ENCODE data around the gene TIMM13. TPM values are rescaled to one million over a fixed set of nuclear protein-coding genes. Genes with fewer than 3 reads are reported as not detected.
A peak's percentile ranks its signal among the peaks of the same experiment; 100 is the strongest.

The TIMM13 gene
- total and polyA plus RNA-seq, 2 of the 8 experiments (the other 6 are each of a cell fraction or from before 2014, with no cell fraction given): 270 to 275 TPM

DNA sequence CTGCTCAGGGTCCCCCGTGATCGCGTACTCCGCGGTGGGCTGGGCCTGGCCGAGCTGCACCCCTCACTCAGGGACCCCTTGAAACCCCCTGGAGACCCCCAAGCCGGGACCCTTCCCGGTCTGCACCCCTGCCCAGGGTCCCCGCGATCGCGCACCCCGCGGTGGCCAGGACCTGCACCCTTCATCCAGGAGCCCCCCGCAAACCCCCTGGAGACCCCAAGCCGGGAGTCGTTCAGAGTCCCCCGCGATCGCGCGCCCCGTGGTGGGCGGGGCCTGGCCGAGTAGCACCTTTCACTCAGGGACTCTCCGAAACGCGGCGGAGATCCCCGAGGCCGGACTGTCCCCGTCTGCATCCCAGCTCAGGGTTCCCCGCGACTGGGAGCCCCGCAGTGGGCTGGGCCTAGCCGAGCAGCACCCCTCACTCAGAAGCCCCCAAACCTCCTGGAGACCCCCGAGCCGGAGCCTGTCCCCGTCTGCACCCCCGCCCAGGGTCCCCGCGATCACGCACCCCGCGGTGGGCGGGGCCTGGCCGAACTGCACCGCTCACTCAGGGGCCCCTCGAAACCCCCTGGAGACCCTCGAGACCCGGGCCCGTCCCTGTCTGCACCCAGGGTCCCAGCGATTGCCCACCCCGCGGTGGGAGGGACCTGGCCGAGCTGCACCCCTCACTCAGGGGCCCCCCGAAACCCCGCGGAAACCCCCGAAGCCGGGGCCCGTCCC, 28.6 kb upstream of the TIMM13 start:
- no peak overlapping the region for H4K91ac ChIP-seq (replicated peaks; ENCODE audit: insufficient read length, low read length)
- H2BK120ac ChIP-seq (replicated peaks; ENCODE audit: low read depth, low read length): no peak overlapping the region
- peak overlapping the region; percentile 57 to 99 (median 74); a peak in 6 of 7 replicates for H3K9ac ChIP-seq (replicated peaks in 1 of 4; ENCODE audit: extremely low read depth in 1 of 4, low read depth in 3 of 4, low read length in 3 of 4)
- peaks cover 26 to 30% of the 10 kb centered on the region in 2 experiments for H4K20me1 ChIP-seq (replicated peaks in 1 of 2; ENCODE audit: control insufficient read depth in 1 of 2, insufficient read depth in 2 of 2, low read length in 2 of 2)
- peaks cover 9% of the 10 kb centered on the region for H3K79me1 ChIP-seq (ENCODE audit: low read depth, low read length)
- H4K5ac ChIP-seq (ENCODE audit: insufficient read length, low read depth, low read length): no peak overlapping the region
- no peak overlapping the region for H2AK5ac ChIP-seq (ENCODE audit: low read depth, low read length)
- TF ChIP-seq ZNF274 (IDR thresholded peaks at IDR 0.05; ENCODE audit: borderline replicate concordance, extremely low read depth, low read length): no peak
- 0 out of 3 replicates have a peak, but pooled peaks of 1 of the 2 experiments have one; percentile 3 for TF ChIP-seq POLR2A (IDR thresholded peaks at IDR 0.05; ENCODE audit: control extremely low read depth in 1 of 2, low read depth in 2 of 2, low read length in 2 of 2)
- 0 out of 2 replicates have a peak, but pooled peaks have one; percentile 9 for TF ChIP-seq TAF1 (IDR thresholded peaks at IDR 0.05; ENCODE audit: low read depth, low read length)
- peak; percentile 27 for TF ChIP-seq KDM4A (IDR thresholded peaks at IDR 0.05; ENCODE audit: low read depth, low read length, severe bottlenecking)
- ChIA-PET POLR2A (ENCODE audit: partially characterized antibody) (interaction anchor here (0.5 to 6.4 kb wide), 13 partner anchors 9 to 178 kb away, joined by 3 to 76 read pairs (median 4); partner anchors contain the start of genes GADD45B and TIMM13), CTCF (ENCODE audit: partially characterized antibody) (interaction anchor here (0.8 to 3.8 kb wide), 4 partner anchors 9 to 158 kb away, joined by 3 to 15 read pairs (median 4); no protein-coding TSS in a partner anchor)
- peak overlapping the region; percentile 81 for H3K4me2 ChIP-seq (ENCODE audit: insufficient read depth in 1 of 2, low read depth in 2 of 2, low read length in 2 of 2)
- no peak overlapping the region for H2BK15ac ChIP-seq (ENCODE audit: low read length)
- H3K4me3 ChIP-seq (ENCODE audit: extremely low read depth in 1 of 4, insufficient read depth in 2 of 4, low read depth in 3 of 4, low read length in 4 of 4): peak overlapping the region; percentile 83 to 100 (median 85)
- H3K23me2 ChIP-seq (ENCODE audit: low read depth, low read length): no peaks in the 10 kb centered on the region
- H2BK12ac ChIP-seq (ENCODE audit: low read depth, low read length): no peak overlapping the region
- H3K27ac ChIP-seq (ENCODE audit: low read depth, low read length): no peak overlapping the region; the same call in 1 of the 2 replicates
- H2BK20ac ChIP-seq (ENCODE audit: low read length): no peak overlapping the region
- no peak overlapping the region for H2AFZ ChIP-seq (ENCODE audit: low read length)
- H3K18ac ChIP-seq (ENCODE audit: extremely low read depth, low read length): peak overlapping the region; percentile 32; the same call in 1 of the 2 replicates
- H2BK5ac ChIP-seq (ENCODE audit: low read depth, low read length): no peak overlapping the region; the same call in 1 of the 2 replicates
- H3K4me1 ChIP-seq (replicated peaks in 1 of 4; ENCODE audit: control insufficient read depth in 3 of 4, insufficient read depth in 4 of 4, low read length in 3 of 4): peaks cover 0 to 5% (median 3%) of the 10 kb centered on the region in 4 experiments; a peak in 5 of 7 replicates
- peaks cover 25 to 54% of the 10 kb centered on the region in 2 experiments for H3K79me2 ChIP-seq (ENCODE audit: control insufficient read depth in 1 of 2, insufficient read depth in 2 of 2, low read length in 2 of 2)
- 4% methylated on average over 21 of the region's 62 CpGs; no CpG with 5 or more reads in 1 of the 2 experiments for WGBS, 2 experiments (ENCODE audit: extremely low coverage in 1 of 2, insufficient coverage in 1 of 2, insufficient read length in 1 of 2, insufficient replicate concordance in 2 of 2, low coverage in 1 of 2, low lambda C conversion rate in 2 of 2, missing lambda C conversion rate in 1 of 2)
- no peaks in the 10 kb centered on the region for H3K27me3 ChIP-seq (replicated peaks in 1 of 4; ENCODE audit: control insufficient read depth in 3 of 4, extremely low read depth in 1 of 4, insufficient read depth in 3 of 4, low read length in 3 of 4)
- H3K56ac ChIP-seq (replicated peaks; ENCODE audit: insufficient read length, low read depth, low read length): peak overlapping the region; percentile 46
- H3K4ac ChIP-seq (replicated peaks; ENCODE audit: insufficient read length, low read depth, low read length): no peak overlapping the region
- H3K14ac ChIP-seq (ENCODE audit: insufficient read length): no peak overlapping the region
- no peak for DNase-seq (ENCODE audit: low read depth in 1 of 2, low spot score in 2 of 2)
- FAIRE-seq: no peak
- H4K8ac ChIP-seq (ENCODE audit: extremely low read depth, insufficient read depth, low read length): no peak overlapping the region
- no peaks in the 10 kb centered on the region for H3K36me3 ChIP-seq (ENCODE audit: control insufficient read depth in 2 of 4, insufficient read depth in 4 of 4, low read length in 3 of 4)
- no peak overlapping the region for H3K23ac ChIP-seq (ENCODE audit: insufficient read length)
- H3K9me3 ChIP-seq (ENCODE audit: insufficient read depth in 2 of 2, low read depth in 1 of 2, low read length in 1 of 2): no peaks in the 10 kb centered on the region

Data from H1 (cell line).